ENCODE results near the gene SUCO.

Gene SUCO

DNA sequence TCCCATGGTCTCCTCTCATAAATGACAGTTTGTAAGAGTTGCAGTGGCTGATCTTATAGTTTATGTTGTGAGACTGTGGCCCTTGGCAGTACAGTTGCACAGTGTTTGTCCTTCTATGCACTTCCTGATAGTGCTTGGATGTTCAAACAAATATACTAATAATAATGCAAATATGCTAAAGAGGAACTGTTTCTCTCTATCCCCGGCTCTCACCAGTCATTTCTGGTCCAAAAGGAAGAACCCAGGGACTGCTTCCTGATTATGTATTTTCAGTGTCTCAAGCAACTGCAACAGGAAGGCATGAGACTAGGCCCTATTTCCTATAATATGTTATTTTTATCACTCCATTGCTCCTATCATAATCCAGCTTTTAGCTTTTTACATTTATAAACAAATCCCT is 17.0 kb upstream of the SUCO start:
- no peak for DNase-seq

DNA sequence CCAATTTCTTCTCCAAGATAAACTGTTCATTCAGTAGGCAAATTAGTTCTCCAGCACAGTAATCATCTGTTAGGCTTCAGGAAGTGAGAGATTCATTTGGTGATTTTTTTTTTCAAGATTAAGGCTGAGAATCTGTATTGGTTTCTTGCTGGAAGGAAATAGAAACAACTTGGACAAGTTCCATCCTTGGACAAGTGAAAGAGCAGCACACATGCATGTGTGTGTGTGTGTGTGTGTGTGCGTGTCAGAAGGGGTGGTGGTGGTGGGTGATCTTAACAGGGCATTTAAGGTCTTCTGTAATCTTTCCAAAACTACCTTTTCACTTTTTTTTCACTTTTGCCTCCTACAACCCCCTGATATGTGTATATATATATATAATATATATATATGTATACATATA is 15.9 kb upstream of the SUCO start:
- DNase-seq = no peak

DNA sequence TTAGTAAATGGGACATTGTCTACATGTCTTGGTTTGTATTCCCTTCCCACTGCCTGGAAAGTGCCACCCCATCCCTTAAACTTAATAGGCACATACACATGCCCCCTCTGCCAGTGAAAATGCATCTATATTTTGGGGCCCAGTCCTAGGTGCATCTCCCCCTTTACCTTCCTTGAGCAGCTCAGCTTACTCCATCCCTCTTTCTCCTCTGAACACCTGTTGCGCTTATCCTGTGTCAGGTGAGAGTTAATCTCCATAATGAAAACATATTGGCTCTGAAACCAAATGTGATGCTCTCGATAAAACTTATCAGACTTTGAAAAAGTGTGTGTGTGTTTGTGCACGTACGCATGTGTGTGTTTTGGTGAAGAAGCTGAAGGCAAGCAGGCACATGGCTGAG is 15.4 kb upstream of the SUCO start:
- DNase-seq = no peak

DNA sequence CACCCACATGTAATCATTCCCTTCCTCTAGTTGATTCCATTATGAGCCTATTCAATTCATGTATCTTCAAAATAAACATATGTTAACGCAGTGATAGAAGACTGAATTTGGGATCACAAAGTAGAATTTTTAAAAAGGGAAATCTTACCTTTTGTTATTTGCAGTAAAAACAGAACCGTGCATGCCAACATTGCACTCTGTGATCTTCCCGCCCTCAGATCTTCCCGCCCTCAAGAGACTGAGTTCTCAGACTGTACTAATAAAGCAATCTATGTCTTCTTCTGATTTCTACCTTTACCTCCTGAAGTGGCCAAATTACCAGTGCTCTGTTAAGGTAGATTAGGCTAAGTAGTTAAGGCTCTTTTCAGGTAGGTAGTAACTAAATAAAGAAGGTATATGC is 3.6 kb upstream of the SUCO start:
- no peak for DNase-seq

DNA sequence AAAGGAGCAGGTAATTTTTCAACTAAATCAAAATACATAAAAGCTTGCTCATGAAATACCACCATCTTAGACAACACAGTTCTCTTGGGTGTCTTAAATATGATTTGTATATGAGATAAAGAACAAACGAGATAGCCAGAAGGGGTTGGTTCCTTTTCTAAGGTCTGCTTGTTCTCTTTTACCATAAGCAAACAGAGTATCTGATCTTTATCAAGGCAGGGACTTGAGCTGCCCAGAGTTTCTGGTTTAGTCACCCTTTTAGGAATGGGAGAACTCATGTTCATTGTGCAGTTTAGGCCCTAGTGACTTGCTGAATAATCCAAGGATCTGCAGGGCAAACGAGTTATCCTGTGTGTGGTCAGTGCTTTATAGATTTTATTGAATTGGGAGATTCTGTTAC is 3.0 kb upstream of the SUCO start:
- DNase-seq = no peak

DNA sequence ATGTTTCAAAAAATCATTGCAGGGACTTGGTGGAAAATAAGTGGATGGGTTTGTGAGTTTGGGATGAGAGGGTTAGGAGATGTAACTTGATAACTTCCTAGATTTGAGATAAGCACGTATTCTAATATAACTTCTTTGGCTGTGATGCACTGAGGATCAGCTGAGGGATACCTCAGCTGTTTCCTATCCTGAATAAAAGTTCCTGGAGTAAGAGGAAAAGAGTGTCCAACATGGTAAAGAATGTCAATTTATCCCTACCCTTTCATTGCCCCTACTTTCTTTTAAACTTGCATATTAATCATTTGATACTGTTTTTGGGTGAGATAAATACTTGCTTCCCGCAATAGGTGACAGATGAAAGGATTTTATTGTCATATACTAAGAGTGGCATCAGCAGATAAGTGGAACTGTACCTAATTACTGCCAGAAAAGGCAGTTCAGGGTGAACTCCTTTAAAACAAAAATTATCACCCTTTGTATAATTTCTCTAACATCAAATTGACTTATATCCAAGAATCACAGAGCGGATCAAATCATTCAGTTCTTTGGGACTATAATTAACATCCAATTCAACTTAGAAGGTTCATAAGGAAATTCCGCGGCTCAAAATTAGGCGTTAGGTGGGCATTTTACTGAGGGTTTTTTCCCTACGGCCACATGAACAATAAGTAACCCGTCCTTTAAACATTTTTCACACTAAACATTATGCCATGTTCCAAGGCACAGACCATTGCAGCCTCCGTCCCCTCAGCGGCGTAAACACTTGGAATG is 1.4 kb upstream of the SUCO start:
- no peak for DNase-seq

DNA sequence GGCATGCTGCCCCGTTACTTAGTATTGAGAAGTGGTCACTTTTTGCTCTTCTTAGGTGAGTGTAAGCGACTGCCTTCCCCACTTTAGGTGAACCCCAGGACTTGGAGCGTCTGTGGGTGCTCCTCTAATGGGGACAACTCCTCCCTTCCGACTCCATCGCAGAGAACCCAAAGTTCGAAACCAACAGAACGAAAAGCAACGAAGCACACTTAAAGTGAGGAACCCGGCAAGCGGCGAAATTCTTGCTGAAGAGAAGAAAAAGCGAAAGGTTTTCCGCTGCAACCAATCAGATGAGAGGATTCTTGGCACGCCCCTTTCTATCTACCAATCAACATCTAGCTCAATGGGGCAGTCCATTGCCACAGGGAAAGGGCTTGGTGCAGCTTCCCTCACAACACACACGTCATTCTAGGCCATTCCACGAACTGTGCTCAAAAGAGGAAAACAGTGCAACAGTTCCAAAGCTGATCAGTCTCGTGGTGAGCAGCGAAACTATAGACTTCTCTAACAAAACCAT is 709 bp upstream of the SUCO start:
- DNase-seq = no peak

DNA sequence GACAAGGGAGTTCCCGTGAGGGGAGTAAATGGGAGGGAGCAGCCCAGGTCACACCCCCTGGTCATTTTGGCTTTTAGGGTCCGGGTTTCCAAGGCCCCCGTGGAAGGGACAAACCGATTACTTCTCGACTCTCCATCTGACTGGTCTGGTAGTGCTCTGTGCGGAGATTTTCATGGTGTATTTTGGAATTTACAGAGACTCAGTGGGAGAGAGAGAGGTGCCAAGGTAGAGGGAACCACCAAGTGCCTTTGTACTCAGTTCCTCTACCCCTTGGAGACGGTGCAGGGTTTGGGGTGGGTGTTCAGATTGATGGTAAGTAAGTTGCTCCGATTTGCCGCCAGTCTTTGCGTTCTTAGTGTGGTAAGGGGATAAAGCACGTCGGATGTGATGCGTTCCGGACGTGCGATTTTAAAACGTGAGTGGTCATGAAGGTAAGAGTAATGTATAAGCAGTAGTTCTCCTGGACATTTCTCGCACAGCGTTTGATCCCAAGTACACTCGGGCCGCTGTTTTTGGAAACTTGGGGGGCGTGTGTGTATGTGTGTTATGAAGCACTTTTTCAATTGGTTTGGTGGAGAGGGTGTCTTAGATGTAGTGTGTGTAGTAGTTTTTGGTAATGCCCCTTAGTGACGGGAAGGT is 682 bp downstream of the SUCO start:
- no peak for DNase-seq

DNA sequence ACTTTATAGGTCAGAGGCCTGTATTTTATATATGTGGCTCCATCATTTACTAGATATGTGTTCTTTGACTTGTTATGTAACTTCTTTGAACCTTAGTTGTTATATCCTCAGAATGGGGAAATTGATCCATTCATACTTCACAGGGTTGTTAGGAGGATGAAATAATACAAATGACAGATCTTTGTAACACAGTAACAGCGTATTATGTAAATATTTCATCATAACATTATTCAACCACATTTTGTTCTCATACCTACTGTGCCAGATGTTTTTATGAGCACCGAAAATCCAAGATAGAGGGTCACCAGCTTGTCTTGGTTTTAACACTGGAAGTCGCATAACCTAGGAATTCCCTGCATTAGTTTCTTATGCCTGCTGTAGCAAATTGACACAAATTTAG is 3.3 kb downstream of the SUCO start:
- no peak for DNase-seq

DNA sequence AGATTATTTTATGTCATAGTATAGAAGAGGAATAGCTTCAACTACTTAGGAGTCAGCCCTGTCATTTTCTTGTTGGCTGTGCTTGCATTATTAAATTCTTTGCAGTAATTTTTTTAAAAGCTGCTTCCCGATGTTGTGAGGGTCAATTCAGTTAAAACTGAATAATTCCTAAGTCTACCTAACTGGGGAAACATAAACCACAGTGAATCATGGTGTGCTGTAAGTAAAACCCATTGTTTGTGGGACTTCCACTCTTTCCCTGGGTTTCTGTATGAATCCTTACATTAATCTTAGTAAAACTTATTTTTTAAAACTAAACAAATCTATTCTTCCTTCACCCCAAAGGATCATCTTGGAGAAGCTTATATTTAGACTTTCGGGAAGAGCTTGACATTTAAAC is 4.4 kb downstream of the SUCO start:
- DNase-seq = no peak

DNA sequence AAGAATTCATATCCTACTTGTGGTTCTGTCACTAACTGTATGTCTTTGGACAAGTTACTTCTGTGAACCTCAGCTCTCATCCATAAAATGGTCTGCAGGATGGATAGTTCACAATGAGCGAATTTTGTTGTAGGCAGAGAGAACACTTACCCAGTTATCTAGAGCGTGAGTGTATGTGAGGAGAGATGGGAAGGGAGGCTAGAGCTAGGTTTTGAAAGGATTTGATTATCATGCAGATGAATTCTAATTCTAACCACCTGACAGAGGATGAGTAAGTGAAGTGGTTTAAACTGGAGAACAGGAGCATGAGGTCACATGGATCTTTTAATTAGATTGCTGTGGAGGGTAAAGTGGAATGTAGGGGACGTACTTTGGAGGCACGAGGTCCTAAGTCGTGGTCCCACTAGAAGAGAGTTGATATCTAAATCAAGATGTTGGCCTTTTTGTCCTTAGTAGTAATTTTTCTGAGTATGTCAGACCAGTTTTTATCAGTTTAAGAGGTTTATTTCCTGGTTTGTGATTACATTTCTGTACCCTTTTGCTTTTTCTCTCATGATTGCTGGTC is 5.0 kb downstream of the SUCO start:
- DNase-seq = no peak

DNA sequence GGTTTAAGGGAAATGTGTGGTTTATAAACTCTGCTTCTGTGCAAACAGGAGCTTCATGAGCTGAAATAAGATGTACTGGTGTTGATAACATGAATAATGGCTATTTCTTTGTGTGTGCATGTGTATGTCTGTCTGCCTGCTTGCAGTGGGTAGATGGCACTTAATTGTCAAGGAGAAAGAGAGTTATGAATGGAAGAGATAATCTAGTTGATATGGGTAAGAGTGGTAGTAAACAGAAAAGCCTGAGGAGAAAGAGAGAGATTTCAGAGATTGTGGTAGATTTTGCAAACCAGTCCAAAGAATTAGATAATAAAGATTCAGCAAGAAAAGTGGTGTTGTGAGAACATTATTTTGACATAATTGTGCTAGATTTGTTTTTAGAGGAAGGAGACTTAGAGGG is 7.7 kb downstream of the SUCO start:
- no peak for DNase-seq

DNA sequence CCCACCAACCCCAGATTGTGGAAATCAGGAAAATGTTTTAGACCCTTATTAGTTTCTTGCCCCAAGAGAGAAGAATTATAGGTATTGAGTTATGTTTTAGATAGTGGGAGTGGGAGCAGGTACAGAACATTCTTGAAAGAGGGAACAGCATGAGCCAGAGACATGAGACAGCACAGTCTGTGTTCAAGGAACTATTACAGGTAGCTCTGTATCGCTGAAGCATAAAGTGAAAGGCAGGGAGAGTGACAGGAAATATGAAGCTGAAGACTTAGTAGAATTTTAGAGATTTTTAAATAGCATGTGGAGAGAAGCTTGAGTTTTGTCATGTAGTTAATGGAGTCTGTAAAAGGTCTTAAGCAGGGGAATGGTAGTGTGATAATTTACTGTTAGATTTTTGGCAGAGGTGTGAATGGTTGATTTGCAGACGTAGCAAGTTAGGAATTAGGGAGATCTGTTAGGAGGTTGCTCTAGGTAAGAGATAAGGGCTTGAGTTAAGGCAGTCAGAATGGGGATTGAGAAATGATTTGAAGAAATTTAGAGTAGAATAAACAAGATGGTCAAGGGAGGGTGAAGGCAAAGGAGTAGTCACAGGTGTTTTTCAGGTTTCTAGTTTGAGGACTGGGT is 11.6 kb downstream of the SUCO start:
- no peak for DNase-seq

DNA sequence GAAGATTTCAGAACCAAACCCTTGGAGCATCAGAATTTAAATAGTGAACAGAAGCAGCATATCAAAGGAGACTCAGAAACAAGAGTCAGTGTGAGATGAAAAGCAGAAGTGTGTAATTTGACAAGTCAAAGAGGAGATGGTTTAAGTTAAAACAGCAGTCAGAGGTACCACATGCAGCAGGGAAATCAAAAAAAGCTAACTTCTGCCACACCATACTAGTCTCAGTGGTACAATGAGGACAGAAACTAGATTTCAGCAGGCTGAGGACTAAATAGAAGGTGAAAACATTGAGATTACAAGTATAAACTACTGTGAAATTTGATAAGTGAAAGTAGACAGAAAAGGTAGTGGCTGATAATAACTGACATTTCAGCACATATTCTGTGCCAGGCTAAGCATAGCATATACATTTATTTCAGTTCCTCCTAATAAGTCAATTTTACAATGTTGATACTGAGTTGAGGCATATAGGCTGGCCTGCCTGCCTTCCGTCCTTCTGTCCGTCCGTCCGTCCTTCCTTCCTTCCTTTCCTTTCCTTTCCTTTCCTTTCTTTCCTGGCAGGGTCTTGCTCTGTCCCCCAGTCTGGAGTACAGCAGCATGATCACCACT is 12.6 kb downstream of the SUCO start:
- no peak for DNase-seq

DNA sequence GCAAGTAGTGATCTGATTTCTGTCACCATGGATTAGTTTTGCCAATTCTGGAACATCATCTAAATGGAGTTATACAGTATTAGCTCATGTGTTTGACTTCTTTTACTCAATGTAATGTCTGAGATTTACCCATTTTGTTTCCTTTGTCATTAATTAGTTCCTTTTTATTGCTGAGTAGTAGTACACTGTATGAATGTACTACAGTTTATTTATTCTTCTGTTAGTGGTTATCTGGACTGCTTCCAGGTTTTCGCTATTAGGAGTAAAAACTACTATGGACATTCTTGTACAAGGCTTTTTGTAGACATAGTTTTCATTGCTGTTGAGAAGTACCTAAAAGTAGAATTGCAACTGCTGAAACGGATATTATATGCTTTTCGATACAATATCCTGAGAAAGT is 14.1 kb downstream of the SUCO start:
- no peak for DNase-seq

DNA sequence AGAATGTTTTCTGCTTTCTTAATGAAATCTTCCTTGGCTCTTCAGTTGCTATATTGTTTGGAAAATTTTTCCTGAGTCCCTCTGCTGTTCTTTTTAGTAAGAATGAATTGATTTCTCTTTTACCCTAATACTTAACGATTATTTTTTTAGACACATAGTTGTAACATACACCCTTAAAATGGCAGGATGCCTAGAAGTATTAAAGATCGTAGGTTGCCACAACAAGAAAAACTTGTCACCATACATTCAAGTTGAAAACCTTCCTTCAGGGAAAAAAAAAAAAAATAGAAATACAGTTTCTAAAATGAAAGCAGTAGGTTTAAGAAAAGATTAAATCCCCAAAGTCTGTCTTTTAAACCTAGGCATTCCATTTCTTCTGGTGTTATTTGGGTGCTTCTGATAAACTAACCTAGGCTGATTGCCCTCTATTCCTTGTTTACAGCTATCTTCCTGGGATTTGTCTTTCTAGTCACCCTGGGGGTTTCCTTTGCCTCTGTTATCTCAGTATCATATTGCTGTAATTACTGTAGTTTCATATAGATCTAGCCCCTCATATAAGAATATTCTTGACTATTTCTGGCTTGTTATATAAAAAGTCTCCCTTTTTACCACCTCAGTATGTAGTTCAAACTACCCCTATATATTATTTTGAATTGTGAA is 16.8 kb downstream of the SUCO start:
- no peak for DNase-seq

DNA sequence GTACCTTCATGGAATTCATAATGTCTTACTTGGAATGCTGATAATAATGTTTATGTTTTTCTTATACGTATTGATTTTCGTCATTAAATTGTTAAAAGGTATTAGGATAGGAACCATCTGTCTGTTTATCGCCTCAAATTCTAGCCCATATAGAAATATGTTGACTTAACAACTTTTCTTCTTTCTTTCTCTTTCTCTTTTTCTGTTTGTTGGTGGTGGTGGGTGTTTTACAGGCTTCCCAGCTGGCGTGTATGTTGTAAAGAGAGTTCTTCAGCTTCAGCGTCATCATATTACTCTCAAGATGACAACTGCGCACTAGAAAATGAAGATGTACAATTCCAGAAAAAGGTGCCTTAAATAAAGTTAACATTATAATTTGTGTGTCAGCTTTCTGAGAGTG is 18.3 kb downstream of the SUCO start:
- no peak for DNase-seq

DNA sequence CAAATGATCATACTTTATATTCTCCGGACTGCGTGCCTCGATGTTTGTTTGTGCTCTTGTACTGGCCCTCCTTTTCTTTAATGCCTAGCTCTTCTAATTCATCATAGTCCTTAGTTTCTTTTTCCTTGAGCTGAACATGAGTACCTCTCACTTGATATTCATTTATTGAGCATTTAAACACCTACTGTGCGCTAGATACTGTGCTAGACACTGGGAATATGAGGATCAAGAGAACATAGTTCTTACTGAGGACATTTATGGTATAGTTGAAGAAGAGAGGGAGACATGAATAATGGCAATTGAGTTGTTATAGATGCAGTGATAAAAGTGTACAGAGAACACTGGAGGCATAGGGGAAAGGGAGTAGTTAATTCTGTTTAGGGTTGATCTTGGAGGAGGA is 22.0 kb downstream of the SUCO start:
- no peak for DNase-seq

DNA sequence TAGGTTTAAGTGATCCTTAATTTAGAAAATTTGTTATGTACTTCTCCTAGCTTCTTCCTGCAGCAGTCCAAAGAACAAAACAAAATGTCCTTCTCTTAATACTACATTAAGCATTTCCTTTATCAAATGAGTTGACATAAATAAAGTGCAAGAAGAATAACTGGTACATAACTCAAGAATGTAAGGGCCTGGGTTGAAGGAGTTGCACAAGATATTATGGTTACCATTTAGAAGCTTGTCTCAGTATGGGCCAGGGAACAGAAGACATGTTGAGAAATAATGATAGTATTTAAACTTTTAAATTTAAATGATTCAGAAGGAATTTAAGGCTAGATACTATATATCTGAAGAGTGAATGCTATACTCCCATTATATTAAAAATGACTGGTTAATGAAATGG is 23.5 kb downstream of the SUCO start:
- DNase-seq = no peak

DNA sequence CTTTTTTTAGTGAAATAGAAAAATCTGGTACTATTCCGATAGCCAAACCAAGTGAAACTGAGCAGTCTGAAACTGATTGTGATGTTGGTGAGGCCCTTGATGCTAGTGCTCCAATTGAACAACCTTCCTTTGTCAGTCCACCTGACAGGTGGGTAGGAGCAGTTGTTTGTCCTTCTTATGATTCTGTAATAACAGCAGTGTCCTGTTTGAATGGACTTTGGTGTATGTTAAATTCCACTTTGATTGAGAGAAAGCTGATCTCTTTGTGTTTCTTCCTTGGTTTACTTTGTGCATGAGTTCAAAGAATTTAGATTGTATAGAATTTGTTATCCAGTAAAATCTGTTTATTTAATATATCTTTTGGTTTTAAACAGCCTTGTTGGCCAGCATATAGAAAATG is 24.3 kb downstream of the SUCO start:
- no peak for DNase-seq

DNA sequence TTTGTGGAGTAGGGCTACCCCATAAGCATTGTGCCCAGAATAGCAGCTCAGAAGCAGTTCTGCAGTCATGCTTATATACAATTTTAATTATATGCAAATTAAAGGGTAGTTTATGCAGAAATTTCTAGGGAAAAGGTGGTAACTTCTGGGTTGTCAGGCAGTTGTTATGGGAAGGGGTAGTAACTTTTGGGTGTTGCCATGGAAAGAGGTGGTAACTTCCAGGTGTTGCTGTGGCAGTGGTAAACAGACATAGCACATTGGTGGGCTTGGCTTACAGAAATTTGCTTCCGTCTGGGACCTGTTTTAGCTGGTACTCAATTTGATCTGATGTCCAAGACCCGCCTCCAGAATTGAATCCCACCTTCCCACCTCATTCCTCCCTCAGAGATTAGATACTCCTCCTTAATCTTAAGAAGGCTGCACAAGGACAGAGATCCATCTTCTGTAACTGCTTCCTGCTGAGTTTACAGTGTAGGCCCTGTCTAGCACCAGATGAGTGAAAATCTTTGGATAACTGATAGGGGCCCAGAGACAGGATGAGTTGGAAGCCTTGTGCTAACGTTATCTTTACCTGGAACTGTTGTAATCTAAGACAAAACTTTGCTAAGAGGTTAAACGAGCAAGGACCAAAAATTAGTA is 26.7 kb downstream of the SUCO start:
- DNase-seq = no peak

DNA sequence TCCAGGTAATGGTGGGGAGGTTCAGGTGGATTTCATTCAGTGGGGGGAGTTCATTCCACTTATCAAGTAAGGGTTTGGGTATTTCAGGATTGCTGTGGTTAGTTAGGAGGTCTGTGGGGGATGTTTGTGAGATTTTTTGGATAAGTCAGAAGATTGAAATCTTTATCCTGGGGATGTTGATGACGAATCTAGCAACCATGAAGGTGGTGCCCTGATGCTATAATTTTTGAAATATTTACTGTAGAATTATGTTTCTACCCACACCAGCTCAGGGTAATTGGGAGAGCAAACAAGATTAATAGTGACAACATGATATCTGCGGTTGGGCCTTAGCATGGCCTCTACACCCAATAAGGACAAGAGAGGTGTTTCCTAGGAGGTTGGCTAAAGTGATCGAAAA is 28.3 kb downstream of the SUCO start:
- DNase-seq = no peak
